AG09319 (cell line): ENCODE measurements around the gene ABHD2.

Experiments used
- DNase-seq: peaks from one replicate; pipeline ENCODE4 v3.0.0-alpha.2; 2010; ENCODE audit warnings: low read depth; ENCODE audit errors: extremely low read depth
- TF ChIP-seq, protein P1 (sequence below): IDR thresholded peaks from 2 replicates; pipeline ENCODE4 v1.5.1; 2011; ENCODE audit warnings: low read depth, mild to moderate bottlenecking, inconsistent platforms, low read length, moderate library complexity

ABHD2 gene

DNA sequence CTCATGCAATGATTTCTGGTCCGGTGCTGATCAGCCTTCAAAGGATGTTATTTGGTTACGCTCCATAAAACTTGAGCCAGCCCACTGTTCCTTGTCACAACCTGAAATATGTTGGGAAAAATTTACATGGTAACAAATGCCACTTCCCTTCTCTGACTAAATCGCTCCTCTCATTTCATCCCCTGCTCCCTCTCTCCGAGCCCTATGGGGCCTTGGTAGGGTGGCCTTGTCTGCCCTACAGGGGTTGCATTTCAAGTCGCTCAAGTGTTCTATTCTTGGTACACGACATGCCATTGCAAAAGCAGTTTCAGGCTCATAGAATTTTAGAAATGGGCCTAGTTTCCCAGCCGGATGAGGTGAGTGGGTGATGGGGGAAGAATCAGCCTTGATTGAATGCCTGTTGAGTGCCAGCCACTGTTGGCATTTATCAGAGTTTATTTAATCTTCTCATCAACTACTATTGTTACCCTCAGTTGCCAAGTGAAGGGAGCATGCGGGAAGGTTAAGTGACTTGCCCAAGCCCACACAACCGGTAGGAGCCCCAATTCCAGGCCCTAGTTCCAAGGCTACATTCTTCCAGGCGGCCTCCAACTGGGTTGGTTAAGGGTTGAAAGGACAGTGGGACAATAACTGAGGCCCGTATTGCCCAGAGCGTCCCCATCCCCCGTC lies 961 bp upstream of the ABHD2 start:
- DNase-seq: no peak
- TF ChIP-seq, protein P1, sequence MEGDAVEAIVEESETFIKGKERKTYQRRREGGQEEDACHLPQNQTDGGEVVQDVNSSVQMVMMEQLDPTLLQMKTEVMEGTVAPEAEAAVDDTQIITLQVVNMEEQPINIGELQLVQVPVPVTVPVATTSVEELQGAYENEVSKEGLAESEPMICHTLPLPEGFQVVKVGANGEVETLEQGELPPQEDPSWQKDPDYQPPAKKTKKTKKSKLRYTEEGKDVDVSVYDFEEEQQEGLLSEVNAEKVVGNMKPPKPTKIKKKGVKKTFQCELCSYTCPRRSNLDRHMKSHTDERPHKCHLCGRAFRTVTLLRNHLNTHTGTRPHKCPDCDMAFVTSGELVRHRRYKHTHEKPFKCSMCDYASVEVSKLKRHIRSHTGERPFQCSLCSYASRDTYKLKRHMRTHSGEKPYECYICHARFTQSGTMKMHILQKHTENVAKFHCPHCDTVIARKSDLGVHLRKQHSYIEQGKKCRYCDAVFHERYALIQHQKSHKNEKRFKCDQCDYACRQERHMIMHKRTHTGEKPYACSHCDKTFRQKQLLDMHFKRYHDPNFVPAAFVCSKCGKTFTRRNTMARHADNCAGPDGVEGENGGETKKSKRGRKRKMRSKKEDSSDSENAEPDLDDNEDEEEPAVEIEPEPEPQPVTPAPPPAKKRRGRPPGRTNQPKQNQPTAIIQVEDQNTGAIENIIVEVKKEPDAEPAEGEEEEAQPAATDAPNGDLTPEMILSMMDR: no peak

GRCh38 chr15:89088605-89089315 lies 504 bp downstream of the ABHD2 start:
- TF ChIP-seq, protein P1: no peak
- DNase-seq: no peak

DNA sequence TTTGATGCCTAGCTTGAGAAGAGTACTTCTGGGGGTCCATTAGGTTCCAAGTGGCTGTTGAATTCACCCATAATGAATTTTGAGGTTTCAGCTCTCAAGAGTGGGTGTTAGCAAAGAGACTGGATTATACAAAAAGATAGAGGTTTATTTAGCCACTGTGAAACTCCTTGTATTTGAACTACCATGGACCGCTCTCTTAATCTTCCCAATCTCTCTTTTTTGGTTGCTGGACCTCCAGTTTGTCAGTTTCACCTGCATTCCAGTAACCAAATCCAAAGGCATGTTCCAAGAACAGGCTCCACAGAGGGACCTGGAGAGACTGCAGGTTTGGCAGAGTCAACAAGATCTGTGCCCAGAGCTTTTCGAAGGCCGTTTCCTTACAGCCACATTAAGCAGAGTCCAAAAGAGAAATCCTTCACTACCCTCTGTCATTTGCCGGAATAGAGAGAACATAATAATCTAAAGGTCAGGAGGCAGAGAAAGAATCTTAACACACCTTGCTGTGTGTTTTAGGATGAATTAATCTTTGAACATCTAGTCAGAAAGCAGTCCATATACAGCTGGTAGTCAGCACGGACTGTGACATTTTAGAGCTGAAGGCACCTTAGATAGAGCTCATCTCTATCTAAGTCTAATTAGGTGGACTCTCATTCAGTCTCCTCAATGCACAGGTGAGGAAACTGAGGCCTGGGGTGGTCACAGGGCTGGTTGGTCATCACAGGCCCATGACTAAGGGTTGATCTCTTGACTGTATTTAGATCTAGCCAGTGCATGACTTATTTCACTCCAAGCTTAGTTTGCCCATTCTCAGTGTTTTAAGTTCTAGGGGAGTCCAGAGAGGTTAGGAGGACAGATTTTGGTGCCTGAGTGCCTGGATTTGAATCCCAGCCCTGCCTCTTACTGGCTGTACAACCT lies 1.3 kb downstream of the ABHD2 start:
- TF ChIP-seq, protein P1: no peak
- no peak for DNase-seq

- peak; percentile 29 for DNase-seq
- TF ChIP-seq, protein P1: no peak
These were observed 2.8 kb downstream of the ABHD2 start for GRCh38 chr15:89090791-89091626.

DNA sequence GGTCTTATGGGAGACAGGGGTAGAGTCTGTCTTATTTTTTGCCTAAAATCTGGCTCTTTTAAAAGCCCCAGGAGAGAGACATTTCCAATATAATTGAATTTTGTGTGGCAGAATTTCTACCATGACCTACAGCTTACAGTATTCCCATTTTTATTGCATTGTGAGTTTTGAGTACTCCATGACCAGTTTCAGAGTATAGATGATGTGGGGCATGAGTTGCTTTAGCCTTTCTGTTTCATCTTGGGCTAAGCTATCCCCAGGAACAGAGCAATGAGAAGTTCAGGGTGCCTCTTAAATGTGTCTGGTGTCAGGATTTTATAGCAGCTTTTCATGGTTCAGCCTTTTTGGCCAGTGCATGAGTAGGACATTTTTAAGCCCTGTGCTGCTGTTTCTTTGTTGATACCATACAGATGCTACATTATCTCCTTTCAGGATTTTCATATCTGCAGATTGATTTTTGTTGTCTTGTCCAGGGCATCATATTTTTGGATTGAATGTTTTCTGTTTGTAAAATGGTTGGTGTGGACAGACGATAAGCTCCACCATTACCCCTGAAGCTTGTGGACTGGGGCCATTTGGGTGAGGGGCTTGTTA lies 3.5 kb downstream of the ABHD2 start:
- DNase-seq: no peak
- TF ChIP-seq, protein P1: no peak

DNA sequence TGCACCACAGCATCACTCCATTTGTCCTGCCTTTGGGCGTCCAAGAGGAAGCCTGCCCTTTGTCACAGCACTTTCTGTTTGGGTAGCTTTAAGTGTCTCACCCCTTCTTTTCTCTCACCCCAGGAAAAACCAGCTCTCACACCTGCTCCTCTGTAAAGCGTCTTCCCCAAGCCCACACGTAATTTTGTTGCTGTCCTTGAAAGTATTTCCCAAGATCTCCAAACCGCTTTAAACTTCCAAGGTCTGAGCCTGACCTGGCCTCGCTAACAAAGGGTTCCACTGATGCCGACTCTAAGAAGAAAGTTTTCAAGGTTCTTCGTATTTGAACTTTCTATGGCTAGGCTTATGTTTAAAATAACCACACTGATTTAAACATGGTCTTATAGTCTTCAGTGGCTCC lies 5.3 kb downstream of the ABHD2 start:
- TF ChIP-seq, protein P1: no peak
- no peak for DNase-seq
